HG03469 (cell line): ENCODE measurements around the gene TPK1.

Source experiments
- ATAC-seq: cut with Tn5 transposase; IDR thresholded peaks from one replicate; pipeline ENCODE4 v1.9.1; 2021; ENCODE audit warnings: mild to moderate bottlenecking, moderate library complexity, moderate number of reproducible peaks; ENCODE audit not compliant: unreplicated experiment

The TPK1 gene

GRCh38 chr7:144835652-144836544 lies at the start of gene TPK1:
TPK1 (minus strand) TSS chr7:144836053; CDS start chr7:144835602, 451 bp downstream.
- peak; percentile 92 for ATAC-seq

- no peak for ATAC-seq
These were observed 49.6 kb upstream of the TPK1 start for GRCh38 chr7:144885478-144885877.

DNA sequence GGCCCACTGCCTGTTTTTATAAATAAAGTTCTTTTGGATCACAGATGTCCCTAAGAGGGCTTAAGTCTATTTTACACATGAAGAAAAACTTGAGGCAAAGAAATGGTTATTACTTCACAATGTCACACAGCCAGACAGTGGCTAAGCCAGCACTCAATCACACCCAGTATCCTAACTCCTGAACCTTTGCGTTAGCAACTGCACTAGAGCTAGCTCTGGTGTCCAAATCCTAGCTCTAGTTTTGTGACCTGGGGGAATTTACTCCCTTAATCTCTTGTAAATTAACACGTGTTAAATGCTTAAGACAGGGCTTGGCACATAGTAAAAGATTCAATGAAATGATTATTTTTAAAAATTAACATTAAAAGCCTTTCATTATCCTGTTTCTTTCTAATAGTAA lies 49.0 kb upstream of the TPK1 start:
- no peak for ATAC-seq

GRCh38 chr7:144873316-144873845 lies 37.5 kb upstream of the TPK1 start:
- ATAC-seq = no peak

DNA sequence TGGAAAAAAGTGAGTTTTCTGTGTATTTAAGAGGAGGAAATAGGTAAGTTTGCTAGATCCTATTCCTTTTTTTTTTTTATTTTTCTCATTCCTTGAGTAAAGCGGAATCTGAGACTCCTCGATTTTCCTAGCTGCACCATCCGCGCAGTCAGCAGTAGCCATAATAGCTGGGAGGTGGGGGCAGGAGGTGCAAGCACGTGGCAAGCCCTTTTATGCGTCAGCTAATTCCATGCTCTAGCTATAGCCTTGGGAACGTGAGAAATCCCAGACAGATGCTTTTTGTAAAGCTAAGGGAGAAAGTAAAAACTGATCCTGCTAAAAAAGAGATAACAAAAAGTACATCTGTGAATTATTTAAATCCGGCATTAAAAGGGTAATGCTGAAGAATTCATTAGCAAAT lies 33.2 kb upstream of the TPK1 start:
- ATAC-seq = no peak

- ATAC-seq = no peak
These were observed 30.3 kb upstream of the TPK1 start for GRCh38 chr7:144866189-144866588.

- ATAC-seq = no peak
These were observed 27.4 kb upstream of the TPK1 start for GRCh38 chr7:144863320-144863647.

GRCh38 chr7:144862612-144863319 lies 26.9 kb upstream of the TPK1 start:
- no peak for ATAC-seq

DNA sequence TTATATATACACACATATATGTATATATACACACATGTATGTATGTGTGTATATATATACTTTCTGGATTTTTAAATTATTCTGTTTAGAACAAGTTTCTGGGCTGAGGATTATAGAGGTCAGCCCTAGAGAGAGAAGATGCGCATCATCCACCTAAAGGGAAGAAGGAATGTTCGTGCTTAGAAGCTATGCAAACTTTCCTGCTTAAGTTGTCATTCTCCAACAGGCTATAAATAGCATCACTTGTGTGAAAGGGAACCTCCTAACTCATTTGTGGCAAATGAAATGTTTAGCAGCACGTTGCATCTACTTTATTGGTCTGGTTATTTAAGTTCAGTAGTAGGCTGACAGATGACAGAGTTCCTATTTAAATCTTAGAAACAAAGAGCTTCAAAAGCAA lies 23.9 kb upstream of the TPK1 start:
- no peak for ATAC-seq

- no peak for ATAC-seq
These were observed 21.6 kb upstream of the TPK1 start for GRCh38 chr7:144857463-144857862.

- ATAC-seq = no peak
These were observed 19.1 kb upstream of the TPK1 start for GRCh38 chr7:144854839-144855424.

- no peak for ATAC-seq
These were observed 17.7 kb upstream of the TPK1 start for GRCh38 chr7:144853542-144853941.

GRCh38 chr7:144848078-144848477 lies 12.2 kb upstream of the TPK1 start:
- ATAC-seq = no peak

DNA sequence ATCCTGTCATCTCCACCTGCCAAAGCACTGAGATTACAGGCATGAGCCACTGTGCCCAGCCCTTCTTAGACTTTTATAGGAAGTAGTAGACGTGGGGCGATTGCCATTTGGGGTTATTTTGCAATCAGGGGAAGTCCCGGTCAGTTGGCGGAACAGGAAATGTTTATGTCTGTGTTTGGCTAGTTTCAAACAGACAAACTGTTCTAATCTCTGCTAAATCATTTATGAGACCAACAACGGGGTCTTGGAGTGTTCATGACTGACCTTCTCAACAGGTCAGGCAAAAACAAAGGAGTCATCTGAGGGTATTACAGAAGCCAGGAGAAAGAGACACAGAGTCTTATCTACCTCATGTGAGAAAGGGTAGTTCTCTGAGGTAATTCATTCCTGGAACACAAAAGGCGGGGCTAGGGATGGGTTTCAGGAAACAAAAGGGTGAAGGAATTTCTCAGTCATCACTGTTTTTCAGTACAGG lies 6.6 kb upstream of the TPK1 start:
- peak; percentile 79 for ATAC-seq

DNA sequence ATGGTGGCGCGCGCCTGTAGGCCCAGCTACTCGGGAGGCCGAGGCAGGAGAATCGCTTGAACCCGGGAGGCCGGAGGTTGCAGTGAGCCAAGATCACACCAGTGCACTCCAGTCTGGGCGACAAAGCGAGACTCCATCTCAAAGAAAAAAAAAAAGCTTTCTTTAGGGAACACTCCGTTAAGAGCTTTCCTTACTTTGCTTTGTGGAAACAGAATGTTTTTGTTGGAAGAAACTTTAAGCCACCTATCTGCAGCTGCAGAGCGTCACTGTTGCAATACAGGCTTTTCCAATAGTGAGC lies 641 bp upstream of the TPK1 start:
- no peak for ATAC-seq

- peak; percentile 10 for ATAC-seq
These were observed 670 bp downstream of the TPK1 start for GRCh38 chr7:144835155-144835611.

DNA sequence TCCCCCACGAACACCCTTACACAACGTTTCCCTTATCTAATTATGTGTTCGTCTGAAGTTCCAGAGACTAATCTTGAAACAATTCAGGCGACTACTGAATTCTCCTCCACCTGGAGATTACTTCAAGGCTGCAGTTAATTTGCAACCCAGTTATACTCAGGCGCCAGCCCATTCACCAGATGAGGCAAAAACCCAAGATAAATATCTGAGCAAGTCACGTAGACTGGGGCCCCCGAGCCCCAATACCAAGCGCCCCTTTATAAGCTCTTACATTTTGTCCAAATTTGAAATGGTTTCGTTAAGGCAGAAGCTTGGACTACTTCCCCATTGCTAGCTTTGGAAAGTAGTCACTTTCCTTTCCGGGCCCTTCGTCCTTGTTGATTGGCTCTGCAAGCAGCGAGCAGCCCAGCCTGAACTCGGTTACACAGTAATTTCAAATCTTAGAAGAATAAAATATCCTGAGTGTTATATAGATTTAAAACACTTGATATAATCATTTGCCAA lies 1.2 kb downstream of the TPK1 start:
- ATAC-seq = no peak

GRCh38 chr7:144830811-144831210 lies 5.0 kb downstream of the TPK1 start:
- ATAC-seq = no peak

- peak; percentile 27 for ATAC-seq
These were observed 5.6 kb downstream of the TPK1 start for GRCh38 chr7:144830024-144830785.

DNA sequence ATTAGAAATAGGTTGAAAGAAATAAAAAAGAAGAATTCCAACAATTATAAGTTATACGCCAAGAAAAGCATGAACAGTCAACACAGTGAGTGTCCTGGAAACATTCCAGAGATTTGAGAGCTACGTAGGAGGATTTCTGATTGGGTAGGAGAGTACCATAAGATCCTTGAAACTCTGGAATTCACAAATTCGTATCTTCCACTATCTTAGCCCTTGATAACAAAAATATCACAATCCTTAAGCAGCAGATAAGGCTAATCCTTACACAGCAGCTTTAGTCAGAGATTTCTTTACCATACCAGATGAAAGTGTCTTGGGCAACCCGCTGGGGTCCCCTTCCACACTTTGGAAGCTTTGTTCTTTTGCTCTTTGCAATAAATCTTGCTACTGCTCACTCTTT lies 8.2 kb downstream of the TPK1 start:
- ATAC-seq = no peak

- no peak for ATAC-seq
These were observed 9.6 kb downstream of the TPK1 start for GRCh38 chr7:144826208-144826607.
